GM12864 (cell line): ENCODE data around the gene ACRBP.

Experiments used
- DNase-seq: peaks from one replicate; pipeline ENCODE4 v3.0.0-alpha.2; 2011; ENCODE audit warnings: low read depth
- H3K4me3 ChIP-seq: 2 replicates; pipeline ENCODE4 v1.5.1; 2011; ENCODE audit warnings: mild to moderate bottlenecking, low read depth, low read length, control low read depth
- CTCF ChIP-seq: IDR thresholded peaks from 2 replicates; pipeline ENCODE4 v1.5.1; 2011; ENCODE audit warnings: low read depth, mild to moderate bottlenecking, moderate library complexity, low read length, control low read depth, inconsistent platforms; ENCODE audit errors: missing control alignments

Gene ACRBP

GRCh38 chr12:6666211-6666610 is 19.0 kb upstream of the ACRBP start:
- no peak for DNase-seq
- no peak for TF ChIP-seq CTCF
- H3K4me3 ChIP-seq = no peak overlapping the region

- no peak for TF ChIP-seq CTCF
- no peak overlapping the region for H3K4me3 ChIP-seq
- DNase-seq = no peak
Observed at GRCh38 chr12:6664902-6665301, 17.7 kb upstream of the ACRBP start.

- H3K4me3 ChIP-seq = peak within 1 kb of the TSS; percentile 83
- TF ChIP-seq CTCF = no peak
- DNase-seq = peak; percentile 99
Observed at GRCh38 chr12:6662906-6663742, 15.9 kb upstream of the ACRBP start, which contains the start of gene ING4. Gene ING4, minus strand, starts transcription at chr12:6663119. Its CDS starts 18 bp downstream, at chr12:6663101.

- H3K4me3 ChIP-seq = peak overlapping the region; percentile 83
Observed at GRCh38 chr12:6662602-6662905, 15.3 kb upstream of the ACRBP start.

GRCh38 chr12:6653987-6654386 is 6.8 kb upstream of the ACRBP start:
- H3K4me3 ChIP-seq = no peak overlapping the region
- no peak for TF ChIP-seq CTCF
- no peak for DNase-seq

More at GRCh38 chr12:6662602-6662905, 15.3 kb upstream of the ACRBP start:
- no peak for DNase-seq
- no peak for TF ChIP-seq CTCF

- no peak overlapping the region for H3K4me3 ChIP-seq
- DNase-seq = no peak
- no peak for TF ChIP-seq CTCF
Observed at GRCh38 chr12:6653342-6653741, 6.1 kb upstream of the ACRBP start.

- H3K4me3 ChIP-seq = no peak overlapping the region
Observed at GRCh38 chr12:6652391-6652790, 5.2 kb upstream of the ACRBP start.

More at GRCh38 chr12:6652391-6652790, 5.2 kb upstream of the ACRBP start:
- no peak for TF ChIP-seq CTCF
- no peak for DNase-seq
